ENCODE data around the gene TUBB6.

TUBB6 gene

GRCh38 chr18:12315911-12316310 is 7.9 kb downstream of the TUBB6 start:
- DNase-seq = no peak

GRCh38 chr18:12317664-12318333 is 9.8 kb downstream of the TUBB6 start:
- DNase-seq = no peak

DNA sequence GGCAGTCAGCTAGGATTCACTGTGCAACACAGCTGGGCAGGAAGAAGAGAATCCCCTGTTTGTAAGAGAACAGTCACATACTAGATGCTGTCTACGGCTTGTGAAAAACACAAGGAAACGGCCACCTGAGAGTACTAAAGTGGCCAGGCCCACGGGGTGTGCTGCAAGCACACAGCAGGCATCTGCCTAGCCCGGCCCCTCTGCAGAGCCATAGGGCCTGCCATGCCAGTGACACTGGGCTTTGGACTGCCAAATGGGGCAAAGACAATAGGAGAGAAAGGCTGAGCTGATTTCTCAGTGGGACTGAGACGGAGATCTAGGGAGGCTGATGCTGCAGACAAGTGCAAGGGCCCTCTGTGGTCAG is 10.3 kb downstream of the TUBB6 start:
- no peak for DNase-seq

GRCh38 chr18:12318857-12319256 is 10.8 kb downstream of the TUBB6 start:
- no peak for DNase-seq

GRCh38 chr18:12321333-12321732 is 13.3 kb downstream of the TUBB6 start:
- no peak for DNase-seq

GRCh38 chr18:12324991-12325725 is 17.1 kb downstream of the TUBB6 start:
- DNase-seq = no peak

DNA sequence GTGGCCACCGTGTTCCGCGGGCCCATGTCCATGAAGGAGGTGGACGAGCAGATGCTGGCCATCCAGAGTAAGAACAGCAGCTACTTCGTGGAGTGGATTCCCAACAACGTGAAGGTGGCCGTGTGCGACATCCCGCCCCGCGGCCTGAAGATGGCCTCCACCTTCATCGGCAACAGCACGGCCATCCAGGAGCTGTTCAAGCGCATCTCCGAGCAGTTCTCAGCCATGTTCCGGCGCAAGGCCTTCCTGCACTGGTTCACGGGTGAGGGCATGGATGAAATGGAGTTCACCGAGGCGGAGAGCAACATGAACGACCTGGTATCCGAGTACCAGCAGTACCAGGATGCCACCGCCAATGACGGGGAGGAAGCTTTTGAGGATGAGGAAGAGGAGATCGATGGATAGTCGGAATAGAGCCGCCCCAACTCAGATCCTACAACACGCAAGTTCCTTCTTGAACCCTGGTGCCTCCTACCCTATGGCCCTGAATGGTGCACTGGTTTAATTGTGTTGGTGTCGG is 17.7 kb downstream of the TUBB6 start:
- no peak for DNase-seq

DNA sequence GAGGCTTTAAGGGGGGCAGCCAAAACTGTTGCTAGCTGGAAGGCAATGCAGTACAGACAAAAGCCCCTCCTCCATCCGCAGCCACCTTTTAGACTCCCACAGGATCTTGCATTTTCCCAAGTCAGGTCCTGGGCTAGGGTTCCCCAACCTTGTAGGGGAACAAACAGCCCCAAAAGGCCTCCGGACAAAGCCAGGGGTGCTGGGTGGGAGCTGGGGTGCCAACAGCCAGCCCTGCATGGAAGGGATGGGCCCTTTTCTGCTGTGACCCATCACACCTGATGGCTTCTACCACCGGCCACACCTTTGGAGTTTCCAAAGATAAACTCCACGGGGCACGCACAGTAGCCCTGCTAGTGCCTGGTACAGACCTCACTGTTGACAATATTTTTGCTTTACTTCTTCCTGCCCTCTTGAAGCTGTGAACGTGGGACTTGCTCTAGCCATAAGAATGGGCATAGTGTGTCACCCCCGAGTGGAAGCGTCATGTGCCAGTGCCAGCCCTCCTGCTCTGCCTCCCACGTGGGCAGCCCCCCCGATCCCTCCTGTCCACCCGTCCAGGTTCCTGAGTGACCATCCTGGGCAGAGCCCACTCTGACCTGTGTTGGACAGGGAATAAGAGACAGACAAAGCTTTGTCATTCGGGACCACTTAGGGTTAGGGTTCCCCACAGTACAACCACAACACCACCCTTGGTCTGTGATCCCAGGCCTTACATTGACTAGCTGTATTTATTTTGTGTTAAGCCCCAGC is 18.8 kb downstream of the TUBB6 start:
- DNase-seq = no peak

GRCh38 chr18:12327510-12328178 is 19.6 kb downstream of the TUBB6 start:
- peak; percentile 88 for DNase-seq

GRCh38 chr18:12328179-12328823 is 20.3 kb downstream of the TUBB6 start:
- DNase-seq = no peak

- no peak for DNase-seq
Measured at GRCh38 chr18:12329125-12329698, 21.2 kb downstream of the TUBB6 start.

GRCh38 chr18:12330766-12331165 is 22.7 kb downstream of the TUBB6 start:
- DNase-seq = no peak

DNA sequence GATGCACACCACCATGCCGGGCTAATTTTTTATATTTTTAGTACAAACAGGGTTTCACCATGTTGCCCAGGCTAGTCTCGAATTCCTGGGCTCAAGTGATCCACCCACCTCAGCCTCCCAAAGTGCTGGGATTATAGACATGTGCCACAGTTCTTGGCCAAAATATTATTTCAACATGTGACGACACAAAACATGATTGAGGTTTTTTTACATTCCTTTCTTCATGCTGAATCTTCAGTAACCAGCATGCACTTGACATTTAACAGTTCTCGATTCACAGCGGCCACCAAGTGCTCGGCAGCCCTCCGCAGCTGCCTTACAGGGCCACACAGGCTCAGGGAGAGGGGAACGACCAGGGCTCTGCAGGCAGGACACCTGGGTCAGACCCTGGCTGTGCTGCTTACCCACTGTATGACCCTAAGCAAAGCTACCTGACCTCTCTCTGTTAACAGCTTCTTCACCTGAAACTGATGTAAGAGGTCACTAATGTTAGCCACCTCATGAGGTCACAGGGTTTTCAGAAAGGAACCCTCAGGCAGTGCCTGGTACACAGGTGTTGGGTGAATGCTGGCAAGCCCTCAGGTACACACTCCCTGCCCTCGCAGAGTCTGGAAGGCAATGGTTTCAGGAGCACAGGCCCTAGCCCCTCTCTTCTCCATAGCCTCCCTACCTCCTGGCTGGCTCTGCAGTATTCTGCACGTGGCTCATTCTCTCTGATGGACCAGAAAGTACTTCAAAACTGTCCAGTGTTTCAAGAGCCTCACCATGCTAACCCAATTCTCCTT is 25.7 kb downstream of the TUBB6 start:
- no peak for DNase-seq

DNA sequence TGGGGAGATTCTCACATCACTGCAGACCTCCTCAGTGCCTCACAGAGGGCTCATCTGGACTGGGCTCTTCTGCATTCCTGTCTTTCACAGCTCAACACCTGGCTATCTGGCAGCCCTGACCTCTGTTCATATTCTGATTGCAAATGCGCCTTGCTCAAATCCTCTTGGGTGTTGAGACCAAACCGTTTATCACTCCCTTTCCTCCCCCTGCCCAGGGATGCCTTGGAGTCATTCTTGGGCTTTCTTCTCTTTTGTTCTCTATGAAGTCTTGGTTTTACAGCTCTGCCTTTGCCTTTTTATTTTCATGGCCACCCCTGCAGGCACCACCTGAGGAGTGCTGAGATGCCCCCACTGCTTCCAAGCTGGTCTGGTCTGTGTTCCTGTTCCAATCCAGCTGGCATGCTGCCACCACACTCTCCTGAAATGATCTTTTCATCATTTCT is 26.3 kb downstream of the TUBB6 start:
- no peak for DNase-seq

DNA sequence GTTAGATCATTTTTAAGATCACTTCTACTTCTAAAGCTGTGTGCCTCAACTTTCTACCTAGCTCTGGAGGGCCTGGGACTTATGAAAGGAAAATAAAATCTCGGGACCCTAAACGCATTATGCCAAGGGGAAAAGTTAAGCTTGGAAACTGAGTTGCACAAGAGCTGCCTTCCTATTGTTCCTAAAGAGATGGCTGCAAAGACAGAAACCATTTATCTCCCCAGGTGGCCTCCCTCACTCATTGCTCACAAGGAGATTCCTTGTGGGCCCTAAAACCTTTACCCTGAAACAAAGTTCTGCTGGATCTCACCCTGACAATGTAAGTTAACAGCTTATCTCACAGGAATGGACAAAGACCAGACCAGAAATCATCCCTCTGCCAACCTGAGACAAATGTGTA is 26.8 kb downstream of the TUBB6 start:
- DNase-seq = no peak

- no peak for DNase-seq
Measured at GRCh38 chr18:12335503-12335902, 27.5 kb downstream of the TUBB6 start.

- DNase-seq = no peak
Measured at GRCh38 chr18:12336171-12336613, 28.2 kb downstream of the TUBB6 start.

GRCh38 chr18:12336887-12337286 is 28.8 kb downstream of the TUBB6 start:
- DNase-seq = no peak

DNA sequence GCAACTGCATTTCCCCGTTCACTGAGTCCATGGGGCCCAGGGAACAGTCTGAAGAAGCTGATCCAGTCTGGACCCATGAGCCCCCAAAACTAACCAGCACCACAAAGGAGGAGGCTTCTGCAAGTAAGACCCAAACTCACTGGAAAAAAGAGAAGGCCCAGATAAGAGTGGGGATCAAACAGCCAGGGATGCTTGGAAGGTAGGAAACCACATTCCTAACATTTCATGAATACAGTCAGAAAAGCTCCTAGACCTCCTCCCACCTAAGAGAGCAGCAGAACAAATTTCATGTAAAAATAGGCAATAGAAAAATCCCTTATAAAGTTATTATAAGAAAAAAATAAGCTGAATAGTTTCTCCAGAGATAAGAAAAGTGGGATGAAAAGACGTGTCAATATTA is 30.3 kb downstream of the TUBB6 start:
- DNase-seq = no peak

DNA sequence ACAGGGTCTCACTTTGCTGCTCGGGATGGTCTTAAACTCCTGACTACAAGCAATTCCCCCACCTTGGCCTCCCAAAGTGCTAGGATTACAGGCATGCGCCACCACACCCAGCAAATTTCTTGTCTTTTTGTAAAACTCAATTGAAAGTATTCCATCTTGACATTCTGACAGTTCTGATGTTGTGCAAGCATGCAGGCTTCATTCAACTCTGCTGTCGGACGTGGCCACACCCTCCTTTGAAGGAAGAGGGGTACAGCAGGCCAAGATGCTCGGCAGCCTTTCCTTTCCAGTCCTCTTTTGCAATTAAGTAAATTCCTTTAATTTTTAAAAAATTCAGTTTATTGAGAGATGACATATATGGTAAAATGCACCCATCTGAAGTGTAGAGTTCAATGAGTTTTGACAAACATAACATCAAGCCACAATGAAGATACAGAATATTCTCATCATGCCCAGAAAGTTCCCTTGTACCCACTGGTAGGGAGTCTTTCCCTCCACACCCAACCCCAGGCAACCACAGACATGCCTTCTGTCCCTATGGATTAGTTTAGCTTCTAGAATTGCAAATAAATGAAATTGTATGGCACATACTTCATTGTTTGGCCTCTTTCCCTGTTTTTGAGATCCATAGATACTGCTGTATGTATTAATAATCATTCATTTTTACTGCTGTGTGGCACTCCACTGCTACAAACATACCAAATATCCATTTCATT is 33.1 kb downstream of the TUBB6 start:
- DNase-seq = no peak

DNA sequence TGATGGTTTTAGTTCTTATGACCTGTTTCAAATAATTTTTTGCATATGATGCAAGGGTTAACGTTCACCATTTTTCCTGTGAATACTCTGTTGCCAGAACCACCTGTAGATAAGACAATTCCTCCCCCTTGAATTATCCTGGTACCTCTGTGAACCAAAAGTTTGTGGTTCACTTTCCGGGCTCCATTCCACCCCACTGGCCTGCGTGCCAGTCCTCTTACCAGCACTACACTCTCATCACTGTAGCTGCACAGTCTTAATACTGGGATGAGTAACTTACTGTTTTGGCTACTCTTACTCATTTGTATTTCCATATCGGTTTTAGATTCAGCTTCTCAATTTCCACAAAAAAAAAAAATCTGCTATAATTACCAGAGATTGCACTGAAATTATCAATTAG is 34.6 kb downstream of the TUBB6 start:
- DNase-seq = no peak
